Naive B cell (primary cell): Measurements from ENCODE around the gene CD19. TPM values are rescaled to one million over a fixed set of nuclear protein-coding genes. Genes with fewer than 3 reads are reported as not detected.
A peak's percentile ranks its signal among the peaks of the same experiment; 100 is the strongest.

Source experiments
- ATAC-seq, 2 donors: fragments of 150-1000 bp; cut with Tn5 transposase; 2 replicates each; pipeline ENCODE4 v1.10.0; 2021; ENCODE audit warnings: low read depth in 2 of 2, mild to moderate bottlenecking in 2 of 2, moderate library complexity in 2 of 2
- DNase-seq: peaks from one replicate; pipeline ENCODE4 v3.0.0; 2022
- H3K27ac Mint-ChIP-seq, 6 donors: one replicate each; pipeline ENCODE4 v1.8.0; 2020 to 2022; ENCODE audit warnings: mild to moderate bottlenecking in 6 of 6, mixed read lengths in 6 of 6, moderate library complexity in 5 of 6, inconsistent platforms in 2 of 6
- H3K27me3 Mint-ChIP-seq, 3 donors: one replicate each; pipeline ENCODE4 v1.8.0; 2021 to 2022; ENCODE audit warnings: mixed read lengths in 3 of 3, mild to moderate bottlenecking in 1 of 3
- H3K36me3 Mint-ChIP-seq, 2 donors: one replicate each; pipeline ENCODE4 v1.8.0; 2020 to 2022; ENCODE audit warnings: mixed read lengths in 2 of 2, inconsistent platforms in 1 of 2, mild to moderate bottlenecking in 1 of 2
- H3K4me1 Mint-ChIP-seq, 3 donors: one replicate each; pipeline ENCODE4 v1.8.0; 2020 to 2022; ENCODE audit warnings: mixed read lengths in 3 of 3, inconsistent platforms in 1 of 3, mild to moderate bottlenecking in 1 of 3, moderate library complexity in 1 of 3
- H3K4me3 Mint-ChIP-seq, 8 donors: one replicate each; pipeline ENCODE4 v1.8.0; 2020 to 2022; ENCODE audit warnings: mild to moderate bottlenecking in 8 of 8, mixed read lengths in 8 of 8, moderate library complexity in 8 of 8, inconsistent platforms in 2 of 8
- H3K9me3 Mint-ChIP-seq, 7 donors: one replicate each; pipeline ENCODE4 v1.8.0; 2020 to 2022; ENCODE audit warnings: mixed read lengths in 7 of 7, mild to moderate bottlenecking in 5 of 7, inconsistent platforms in 2 of 7, moderate library complexity in 1 of 7
- polyA plus RNA-seq, 6 donors: library from polyadenylated mRNA; unstranded; fragments of 300-500 nt; fragmentation: Illumina TruSeq; gene quantifications; one replicate each; pipeline ENCODE4 v1.2.3, GENCODE V29; 2021; ENCODE audit warnings: low read depth in 6 of 6

Gene CD19
- polyA plus RNA-seq, 6 donors from 2014 or later, result 280 to 597 (median 354) TPM

GRCh38 chr16:28899882-28900590, 31.7 kb upstream of the CD19 start:
- ATAC-seq (no peak), DNase-seq (no peak)
- peak overlapping the region in 1 of 8 donors; percentile 52 for H3K4me3 Mint-ChIP-seq
- H3K4me1 Mint-ChIP-seq, result peaks cover 17 to 24% (median 17%) of the 10 kb centered on the region in 3 donors
- peak overlapping the region in 2 of 6 donors; percentile 54 to 76 for H3K27ac Mint-ChIP-seq
- no peaks in the 10 kb centered on the region for H3K27me3 Mint-ChIP-seq
- no peaks in the 10 kb centered on the region for H3K9me3 Mint-ChIP-seq
- H3K36me3 Mint-ChIP-seq, result no peaks in the 10 kb centered on the region

GRCh38 chr16:28900601-28901000, 31.2 kb upstream of the CD19 start:
- H3K27ac Mint-ChIP-seq, result peak overlapping the region in 1 of 6 donors; percentile 76
- no peaks in the 10 kb centered on the region for H3K27me3 Mint-ChIP-seq
- peaks cover 15 to 24% (median 17%) of the 10 kb centered on the region in 3 donors for H3K4me1 Mint-ChIP-seq
- no peak overlapping the region for H3K4me3 Mint-ChIP-seq
- no peaks in the 10 kb centered on the region for H3K9me3 Mint-ChIP-seq
- no peak for ATAC-seq
- H3K36me3 Mint-ChIP-seq, result no peaks in the 10 kb centered on the region
- DNase-seq, result no peak

DNA sequence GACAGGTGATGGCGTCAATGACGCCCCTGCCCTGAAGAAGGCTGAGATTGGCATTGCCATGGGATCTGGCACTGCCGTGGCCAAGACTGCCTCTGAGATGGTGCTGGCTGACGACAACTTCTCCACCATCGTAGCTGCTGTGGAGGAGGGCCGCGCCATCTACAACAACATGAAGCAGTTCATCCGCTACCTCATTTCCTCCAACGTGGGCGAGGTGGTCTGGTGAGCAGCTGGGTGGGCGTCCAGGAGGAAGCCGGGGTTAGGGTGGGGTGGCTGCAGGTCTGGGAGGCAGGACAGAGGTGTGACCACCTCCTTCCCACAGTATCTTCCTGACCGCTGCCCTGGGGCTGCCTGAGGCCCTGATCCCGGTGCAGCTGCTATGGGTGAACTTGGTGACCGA, 29.9 kb upstream of the CD19 start:
- peaks cover 15 to 24% (median 17%) of the 10 kb centered on the region in 3 donors for H3K4me1 Mint-ChIP-seq
- H3K36me3 Mint-ChIP-seq, result no peaks in the 10 kb centered on the region
- H3K27ac Mint-ChIP-seq, result peak overlapping the region in 2 of 6 donors; percentile 41 to 76
- no peaks in the 10 kb centered on the region for H3K27me3 Mint-ChIP-seq
- H3K4me3 Mint-ChIP-seq, result no peak overlapping the region
- no peak for DNase-seq
- no peaks in the 10 kb centered on the region for H3K9me3 Mint-ChIP-seq
- no peak for ATAC-seq

GRCh38 chr16:28902909-28903308, 28.9 kb upstream of the CD19 start:
- peaks cover 15 to 24% (median 17%) of the 10 kb centered on the region in 3 donors for H3K4me1 Mint-ChIP-seq
- DNase-seq, result no peak
- H3K36me3 Mint-ChIP-seq, result no peaks in the 10 kb centered on the region
- no peaks in the 10 kb centered on the region for H3K27me3 Mint-ChIP-seq
- peak overlapping the region in 1 of 8 donors; percentile 57 for H3K4me3 Mint-ChIP-seq
- H3K27ac Mint-ChIP-seq, result peak overlapping the region in 5 of 6 donors; percentile 16 to 88 (median 57)
- no peaks in the 10 kb centered on the region for H3K9me3 Mint-ChIP-seq
- peak; percentile 45 to 47 for ATAC-seq

DNA sequence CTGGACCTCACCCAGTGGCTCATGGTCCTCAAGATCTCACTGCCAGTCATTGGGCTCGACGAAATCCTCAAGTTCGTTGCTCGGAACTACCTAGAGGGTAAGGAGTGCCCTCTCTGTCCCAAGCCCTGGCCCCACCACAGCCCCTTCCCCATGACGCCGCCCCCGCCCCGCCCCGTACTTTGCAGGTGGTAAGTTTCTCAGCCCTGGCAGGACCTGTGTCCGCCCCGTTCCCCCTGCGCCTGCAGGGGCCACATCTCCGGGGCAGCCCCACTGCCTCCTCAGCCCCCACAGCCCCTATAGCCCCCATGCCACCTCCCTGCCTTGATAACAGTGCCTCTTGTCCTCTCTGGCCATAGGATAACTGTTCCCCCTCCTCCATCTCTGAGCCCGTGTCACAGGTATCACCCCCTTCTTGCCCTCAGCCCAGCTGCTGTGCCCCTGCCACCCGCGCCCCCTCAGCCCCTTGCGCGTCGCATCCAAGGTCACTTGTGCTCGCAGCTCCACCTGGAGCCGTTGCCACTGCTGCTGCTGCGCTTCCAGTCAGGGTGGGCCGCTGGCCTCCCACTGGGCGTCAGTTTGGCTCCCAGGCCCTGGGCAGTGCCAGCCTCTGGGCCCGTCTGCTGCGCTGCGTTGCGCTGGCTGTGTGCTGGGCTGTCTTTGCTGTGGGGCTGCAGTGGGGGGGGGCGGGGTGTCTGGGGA, 28.3 kb upstream of the CD19 start:
- DNase-seq (no peak), ATAC-seq (no peak)
- Mint-ChIP-seq H3K9me3 (no peaks in the 10 kb centered on the region), H3K4me1 (peaks cover 15 to 24% (median 17%) of the 10 kb centered on the region in 3 donors), H3K27ac (peak overlapping the region in 3 of 6 donors; percentile 76 to 88 (median 84)), H3K36me3 (no peaks in the 10 kb centered on the region), H3K4me3 (peak overlapping the region in 2 of 8 donors; percentile 29 to 55), H3K27me3 (no peaks in the 10 kb centered on the region)

- DNase-seq, result no peak
- no peaks in the 10 kb centered on the region for H3K9me3 Mint-ChIP-seq
- H3K4me1 Mint-ChIP-seq, result peaks cover 15 to 24% (median 17%) of the 10 kb centered on the region in 3 donors
- no peak for ATAC-seq
- peak overlapping the region in 1 of 8 donors; percentile 33 for H3K4me3 Mint-ChIP-seq
- H3K27ac Mint-ChIP-seq, result peak overlapping the region in 1 of 6 donors; percentile 23
- H3K36me3 Mint-ChIP-seq, result no peaks in the 10 kb centered on the region
- no peaks in the 10 kb centered on the region for H3K27me3 Mint-ChIP-seq
These were observed 27.4 kb upstream of the CD19 start for GRCh38 chr16:28904363-28904762.

DNA sequence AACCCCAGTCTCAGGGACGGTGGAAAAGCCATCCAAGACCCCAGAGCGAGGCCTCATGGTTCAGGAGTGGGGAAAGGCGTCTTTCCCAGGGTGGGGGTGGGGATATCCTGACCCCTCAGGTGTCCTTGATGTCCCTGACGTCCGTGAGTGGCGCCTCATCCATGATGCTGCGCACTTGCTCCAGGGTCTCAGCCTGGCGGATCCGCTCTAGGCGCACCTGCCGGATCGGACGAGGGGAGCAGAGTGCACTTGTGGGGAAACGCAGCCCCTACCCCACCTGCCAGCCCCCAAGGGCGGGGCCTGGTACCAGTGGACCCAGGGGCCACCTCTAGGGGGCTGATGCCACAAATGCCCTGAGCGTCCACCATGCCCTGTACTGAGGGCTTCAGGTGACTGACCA, 26.9 kb upstream of the CD19 start:
- no peak overlapping the region for H3K27ac Mint-ChIP-seq
- H3K27me3 Mint-ChIP-seq, result no peaks in the 10 kb centered on the region
- H3K4me3 Mint-ChIP-seq, result no peak overlapping the region
- no peak for DNase-seq
- ATAC-seq, result no peak
- no peaks in the 10 kb centered on the region for H3K36me3 Mint-ChIP-seq
- peaks cover 17 to 24% (median 18%) of the 10 kb centered on the region in 3 donors for H3K4me1 Mint-ChIP-seq
- H3K9me3 Mint-ChIP-seq, result no peaks in the 10 kb centered on the region

DNA sequence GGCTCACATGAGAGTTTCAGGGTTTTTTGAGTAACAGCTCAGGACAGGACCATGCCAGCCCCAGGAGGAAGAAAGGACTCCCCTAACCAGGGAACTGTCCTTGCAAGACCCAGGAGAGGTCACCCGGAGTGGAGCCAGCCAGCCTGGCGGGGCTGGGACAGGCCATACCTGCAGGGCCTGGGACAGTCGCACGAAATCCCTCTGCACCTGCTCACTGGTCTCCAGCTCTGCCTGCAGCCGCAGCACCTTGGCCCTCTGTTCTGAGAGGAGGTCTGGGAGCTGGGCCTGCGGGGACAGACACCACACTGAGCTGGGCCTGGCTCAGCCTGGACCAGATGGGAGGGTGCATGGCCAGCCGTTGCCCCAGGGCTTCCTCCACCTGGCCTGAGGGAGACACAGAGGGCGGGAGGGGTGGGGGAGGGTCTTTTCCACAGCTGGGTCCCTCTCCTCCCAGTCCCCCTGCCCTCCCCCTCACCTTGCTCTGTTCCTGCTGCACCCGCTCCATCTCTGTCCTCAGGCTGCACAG, 26.5 kb upstream of the CD19 start:
- ATAC-seq, result no peak
- H3K4me1 Mint-ChIP-seq, result peaks cover 21 to 29% (median 21%) of the 10 kb centered on the region in 3 donors

DNA sequence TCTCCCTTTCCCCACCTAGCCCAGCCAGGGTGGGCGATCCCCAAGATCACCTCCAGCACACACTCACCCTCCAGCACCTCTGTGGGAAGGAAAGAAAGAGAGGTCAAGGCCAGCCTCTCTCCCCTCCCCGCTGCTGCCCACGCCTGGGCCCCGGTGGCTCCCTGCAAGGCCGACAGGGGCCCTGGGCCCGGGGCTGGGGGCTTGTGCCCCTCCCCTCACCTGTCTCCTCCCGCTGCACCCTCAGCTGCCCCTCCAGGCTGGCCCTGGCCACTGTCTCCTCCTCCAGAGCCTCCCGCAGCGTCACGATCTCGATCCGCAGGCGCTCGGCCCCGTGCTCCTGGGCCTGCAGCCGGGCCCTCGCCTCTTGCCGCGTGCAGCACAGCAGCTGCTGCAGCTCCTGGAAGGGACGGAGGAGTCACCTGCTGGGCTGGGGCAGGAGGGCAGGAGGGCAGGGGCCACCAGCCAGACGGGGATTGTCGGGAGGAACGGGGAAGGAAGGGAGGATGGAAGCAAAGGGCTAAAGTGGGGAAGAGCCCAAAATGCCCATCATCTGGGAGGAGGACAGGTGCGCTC, 25.9 kb upstream of the CD19 start:
- no peaks in the 10 kb centered on the region for H3K9me3 Mint-ChIP-seq
- no peaks in the 10 kb centered on the region for H3K36me3 Mint-ChIP-seq
- H3K27ac Mint-ChIP-seq, result no peak overlapping the region
- H3K27me3 Mint-ChIP-seq, result no peaks in the 10 kb centered on the region
- no peak overlapping the region for H3K4me3 Mint-ChIP-seq
- ATAC-seq (no peak), DNase-seq (no peak)
- H3K4me1 Mint-ChIP-seq, result peaks cover 21 to 35% (median 24%) of the 10 kb centered on the region in 3 donors

More for the DNA sequence above, 26.5 kb upstream of the CD19 start:
- no peak for DNase-seq
- H3K4me3 Mint-ChIP-seq, result no peak overlapping the region
- H3K27me3 Mint-ChIP-seq, result no peaks in the 10 kb centered on the region
- no peaks in the 10 kb centered on the region for H3K36me3 Mint-ChIP-seq
- no peaks in the 10 kb centered on the region for H3K9me3 Mint-ChIP-seq
- H3K27ac Mint-ChIP-seq, result no peak overlapping the region

DNA sequence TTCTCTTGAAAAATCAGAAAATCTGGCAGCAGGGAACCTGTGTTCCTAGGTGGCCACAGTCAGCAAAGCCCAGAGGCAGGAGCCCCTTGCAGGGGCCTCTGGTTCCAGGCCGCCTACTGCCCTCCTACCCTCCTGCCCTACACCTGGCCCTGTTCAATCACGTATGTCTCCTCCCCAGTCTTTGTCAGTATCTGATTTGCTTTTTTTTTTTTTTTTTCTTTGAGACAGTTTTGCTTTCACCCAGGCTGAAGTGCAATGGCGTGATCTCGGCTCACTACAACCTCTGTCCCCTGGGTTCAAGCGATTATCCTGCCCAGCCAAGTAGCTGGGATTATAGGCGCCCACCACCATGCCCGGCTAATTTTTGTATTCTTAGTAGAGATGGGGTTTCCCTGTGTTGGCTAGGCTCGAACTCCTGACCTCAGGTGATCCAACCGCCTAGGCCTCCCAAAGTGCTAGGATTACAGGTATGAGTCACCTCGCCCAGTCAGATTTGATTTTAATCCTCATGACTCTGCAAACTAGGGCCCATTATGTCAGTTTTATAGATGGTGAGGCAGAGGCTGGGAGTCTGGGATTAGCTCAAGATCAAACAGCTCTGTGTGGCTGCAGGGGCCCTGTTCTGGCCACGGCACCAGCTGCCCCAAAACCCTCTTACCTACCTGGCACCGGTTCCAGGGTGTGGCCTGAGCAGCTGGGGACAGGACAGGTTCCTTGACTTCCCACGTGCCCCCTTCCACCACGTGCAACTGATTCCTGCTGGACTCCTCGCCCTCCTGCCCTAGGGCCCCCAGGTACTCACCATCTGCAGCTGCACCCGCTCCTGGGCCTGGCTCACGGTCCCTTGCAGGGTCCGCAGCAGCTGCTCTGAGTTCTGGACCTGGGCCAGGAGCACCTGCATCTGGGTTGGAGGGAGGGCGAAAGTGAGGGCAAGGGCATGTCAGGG, 21.4 kb upstream of the CD19 start:
- peak overlapping the region in 5 of 8 donors; percentile 15 to 77 (median 39) for H3K4me3 Mint-ChIP-seq
- H3K9me3 Mint-ChIP-seq, result no peaks in the 10 kb centered on the region
- H3K4me1 Mint-ChIP-seq, result peaks cover 15 to 16% (median 16%) of the 10 kb centered on the region in 3 donors
- peaks cover 0 to 10% of the 10 kb centered on the region in 2 donors for H3K36me3 Mint-ChIP-seq
- DNase-seq (peak; percentile 31), ATAC-seq (peak; percentile 88 to 90)
- H3K27ac Mint-ChIP-seq, result peak overlapping the region; percentile 16 to 89 (median 54)
- no peaks in the 10 kb centered on the region for H3K27me3 Mint-ChIP-seq

DNA sequence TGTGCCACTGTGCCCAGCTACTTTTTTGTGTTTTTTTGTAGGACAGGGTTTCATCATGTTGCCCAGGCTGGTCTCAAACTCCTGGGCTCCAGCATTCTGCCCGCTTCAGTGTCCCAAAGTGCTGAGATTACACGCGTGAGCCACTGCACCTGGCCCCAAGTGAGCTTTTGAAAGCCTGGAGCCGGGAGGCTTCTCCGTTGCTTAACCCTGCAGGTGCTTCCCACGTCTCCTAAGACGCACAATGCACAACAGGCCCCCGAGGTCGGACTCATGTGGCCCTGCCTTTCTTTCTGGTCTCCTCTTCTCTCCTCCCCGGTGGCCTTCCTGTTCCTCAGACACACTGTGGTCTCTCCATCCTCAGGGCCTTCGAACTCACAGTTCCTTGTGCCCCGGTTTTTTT, 19.2 kb upstream of the CD19 start:
- Mint-ChIP-seq H3K27me3 (no peaks in the 10 kb centered on the region), H3K27ac (peak overlapping the region in 2 of 6 donors; percentile 49 to 59), H3K36me3 (peaks cover 5 to 17% of the 10 kb centered on the region in 2 donors), H3K4me3 (peak overlapping the region in 1 of 8 donors; percentile 3), H3K9me3 (no peaks in the 10 kb centered on the region), H3K4me1 (peaks cover 20 to 24% (median 22%) of the 10 kb centered on the region in 3 donors)
- ATAC-seq (no peak), DNase-seq (no peak)

DNA sequence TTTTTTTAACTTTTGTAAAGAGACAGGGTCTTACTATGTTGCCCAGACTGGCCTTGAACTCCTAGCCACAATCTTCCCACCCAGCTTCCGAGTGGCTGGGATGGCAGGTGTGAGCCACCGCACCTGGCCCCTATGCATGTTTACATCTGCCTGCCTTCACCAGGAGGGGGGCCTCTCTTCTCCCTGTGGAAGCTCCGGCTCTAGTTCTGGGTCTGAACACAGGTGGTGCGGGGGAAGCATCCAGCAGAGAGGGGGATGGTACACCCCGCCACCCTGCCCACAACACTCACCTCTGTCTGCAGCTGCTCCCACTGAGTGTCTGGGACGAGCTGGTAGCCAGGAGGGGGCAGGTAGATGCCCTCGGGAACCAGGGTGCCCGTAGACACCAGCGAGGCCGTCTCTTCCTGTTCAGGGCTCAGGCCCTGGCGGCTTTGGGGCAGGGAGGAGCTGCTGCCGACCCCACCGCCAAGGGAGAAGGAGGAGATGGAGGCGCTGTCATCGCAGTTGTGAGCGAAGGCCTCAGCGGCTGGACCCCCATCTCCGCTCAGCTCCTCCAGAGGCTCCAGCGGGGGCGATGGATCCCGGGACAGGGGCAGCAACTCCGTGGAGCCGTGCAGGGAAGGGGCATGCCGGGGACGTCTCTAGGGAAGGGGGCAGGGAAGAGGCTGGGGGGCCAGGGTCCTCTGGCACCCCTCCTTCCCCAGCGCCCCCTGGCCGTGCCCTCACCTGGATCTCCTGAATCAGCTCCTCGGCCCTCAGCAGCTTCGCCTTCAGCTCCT, 17.6 kb upstream of the CD19 start:
- no peaks in the 10 kb centered on the region for H3K27me3 Mint-ChIP-seq
- H3K9me3 Mint-ChIP-seq, result no peaks in the 10 kb centered on the region
- no peak for ATAC-seq
- H3K4me3 Mint-ChIP-seq, result peak overlapping the region in 1 of 8 donors; percentile 65
- no peak overlapping the region for H3K27ac Mint-ChIP-seq
- no peak for DNase-seq
- H3K4me1 Mint-ChIP-seq, result peaks cover 20 to 25% (median 22%) of the 10 kb centered on the region in 3 donors
- H3K36me3 Mint-ChIP-seq, result peaks cover 5 to 17% of the 10 kb centered on the region in 2 donors
